Neutrophil (primary cell): Measurements from ENCODE around the gene PTPRO.

Experiments
- H3K27ac ChIP-seq: fragments of 200-600 bp; sonication (generic); 2 replicates; pipeline ENCODE4 v1.5.1; 2016; ENCODE audit warnings: mild to moderate bottlenecking, moderate library complexity
- H3K27me3 ChIP-seq: fragments of 200-600 bp; sonication (generic); 2 replicates; pipeline ENCODE4 v1.6.0; 2016; ENCODE audit warnings: mild to moderate bottlenecking
- H3K36me3 ChIP-seq: fragments of 200-600 bp; sonication (generic); 2 replicates; pipeline ENCODE4 v1.5.1; 2017
- H3K4me1 ChIP-seq, 2 experiments: fragments of 200-600 bp in 1 of 2; sonication (generic) in 1 of 2; 1 replicate in 1 of 2; 2 replicates in 1 of 2; pipeline versions ENCODE4 v1.5.1 to v1.6.1; 2013 to 2016; ENCODE audit warnings: low read depth in 1 of 2, low read length in 1 of 2, mild to moderate bottlenecking in 1 of 2, moderate library complexity in 1 of 2; ENCODE audit not compliant: control insufficient read depth in 1 of 2, insufficient read depth in 1 of 2
- H3K4me3 ChIP-seq, 2 experiments: fragments of 200-600 bp in 1 of 2; sonication (generic) in 1 of 2; 1 replicate in 1 of 2; 2 replicates in 1 of 2; pipeline ENCODE4 v1.5.1; 2013 to 2016; ENCODE audit warnings: low read depth in 1 of 2, low read length in 1 of 2, mild to moderate bottlenecking in 1 of 2, moderate library complexity in 1 of 2
- H3K9me3 ChIP-seq: fragments of 200-600 bp; sonication (generic); 2 replicates; pipeline ENCODE4 v1.5.1; 2016
- CTCF ChIP-seq: fragments of 200-600 bp; sonication (generic); IDR thresholded peaks from 2 replicates; pipeline ENCODE4 v1.5.1; 2016; ENCODE audit warnings: antibody characterized with exemption

PTPRO gene

GRCh38 chr12:15280930-15281329, 41.4 kb upstream of the PTPRO start:
- no peaks in the 10 kb centered on the region for H3K36me3 ChIP-seq
- no peaks in the 10 kb centered on the region for H3K9me3 ChIP-seq
- no peaks in the 10 kb centered on the region for H3K4me1 ChIP-seq
- no peak for TF ChIP-seq CTCF
- H3K27me3 ChIP-seq: peaks cover 20% of the 10 kb centered on the region
- no peak overlapping the region for H3K27ac ChIP-seq
- no peak overlapping the region for H3K4me3 ChIP-seq

- peaks cover 17% of the 10 kb centered on the region for H3K27me3 ChIP-seq
- H3K4me1 ChIP-seq: no peaks in the 10 kb centered on the region
- no peaks in the 10 kb centered on the region for H3K9me3 ChIP-seq
- TF ChIP-seq CTCF: no peak
- H3K36me3 ChIP-seq: no peaks in the 10 kb centered on the region
- H3K4me3 ChIP-seq: no peak overlapping the region
- no peak overlapping the region for H3K27ac ChIP-seq
Observed at GRCh38 chr12:15289192-15289591, 33.1 kb upstream of the PTPRO start.

- H3K4me1 ChIP-seq: no peaks in the 10 kb centered on the region
- H3K9me3 ChIP-seq: no peaks in the 10 kb centered on the region
- H3K36me3 ChIP-seq: no peaks in the 10 kb centered on the region
- H3K27me3 ChIP-seq: peaks cover under 1% of the 10 kb centered on the region
- TF ChIP-seq CTCF: no peak
- H3K4me3 ChIP-seq: no peak overlapping the region
- H3K27ac ChIP-seq: no peak overlapping the region
Observed at GRCh38 chr12:15293731-15294130, 28.6 kb upstream of the PTPRO start.

- H3K4me3 ChIP-seq: no peak overlapping the region
- no peaks in the 10 kb centered on the region for H3K4me1 ChIP-seq
- no peaks in the 10 kb centered on the region for H3K27me3 ChIP-seq
- no peaks in the 10 kb centered on the region for H3K36me3 ChIP-seq
- no peaks in the 10 kb centered on the region for H3K9me3 ChIP-seq
- no peak for TF ChIP-seq CTCF
- H3K27ac ChIP-seq: no peak overlapping the region
Observed at GRCh38 chr12:15299947-15300346, 22.4 kb upstream of the PTPRO start.

- no peaks in the 10 kb centered on the region for H3K27me3 ChIP-seq
- H3K4me1 ChIP-seq: no peaks in the 10 kb centered on the region
- no peak for TF ChIP-seq CTCF
- no peak overlapping the region for H3K27ac ChIP-seq
- no peaks in the 10 kb centered on the region for H3K36me3 ChIP-seq
- H3K4me3 ChIP-seq: no peak overlapping the region
- H3K9me3 ChIP-seq: no peaks in the 10 kb centered on the region
Observed at GRCh38 chr12:15304296-15304695, 18.0 kb upstream of the PTPRO start.

- no peak for TF ChIP-seq CTCF
- H3K4me3 ChIP-seq: no peak overlapping the region
Observed at GRCh38 chr12:15306605-15307004, 15.7 kb upstream of the PTPRO start.

More at GRCh38 chr12:15306605-15307004, 15.7 kb upstream of the PTPRO start:
- Histone ChIP-seq H3K4me1 (no peaks in the 10 kb centered on the region), H3K27ac (no peak overlapping the region), H3K36me3 (no peaks in the 10 kb centered on the region), H3K27me3 (no peaks in the 10 kb centered on the region), H3K9me3 (no peaks in the 10 kb centered on the region)
